GM19372 (cell line): Measurements from ENCODE around the gene ANO2.

Experiments used
- ATAC-seq: cut with Tn5 transposase; IDR thresholded peaks from one replicate; pipeline ENCODE4 v1.9.1; 2021; ENCODE audit warnings: mild to moderate bottlenecking, low read depth, moderate library complexity; ENCODE audit not compliant: unreplicated experiment

The ANO2 gene

GRCh38 chr12:5785601-5786000 lies 159.5 kb downstream of the ANO2 start:
- no peak for ATAC-seq

- ATAC-seq, result no peak
Observed at GRCh38 chr12:5784462-5785130, 160.5 kb downstream of the ANO2 start.

- no peak for ATAC-seq
Observed at GRCh38 chr12:5783289-5783920, 161.7 kb downstream of the ANO2 start.

- ATAC-seq, result no peak
Observed at GRCh38 chr12:5780536-5780935, 164.5 kb downstream of the ANO2 start.

GRCh38 chr12:5779401-5779800 lies 165.7 kb downstream of the ANO2 start:
- no peak for ATAC-seq

GRCh38 chr12:5778821-5779220 lies 166.2 kb downstream of the ANO2 start:
- ATAC-seq, result no peak

GRCh38 chr12:5777451-5777850 lies 167.6 kb downstream of the ANO2 start:
- ATAC-seq, result no peak

GRCh38 chr12:5776091-5776490 lies 169.0 kb downstream of the ANO2 start:
- ATAC-seq, result no peak

- no peak for ATAC-seq
Observed at GRCh38 chr12:5773550-5773949, 171.5 kb downstream of the ANO2 start.

- ATAC-seq, result no peak
Observed at GRCh38 chr12:5771756-5772155, 173.3 kb downstream of the ANO2 start.

- ATAC-seq, result no peak
Observed at GRCh38 chr12:5770727-5771126, 174.3 kb downstream of the ANO2 start.

GRCh38 chr12:5768581-5769196 lies 176.4 kb downstream of the ANO2 start:
- no peak for ATAC-seq

GRCh38 chr12:5768171-5768570 lies 176.9 kb downstream of the ANO2 start:
- no peak for ATAC-seq

GRCh38 chr12:5758347-5758746 lies 186.7 kb downstream of the ANO2 start:
- no peak for ATAC-seq

GRCh38 chr12:5756338-5756842 lies 188.7 kb downstream of the ANO2 start:
- ATAC-seq, result no peak

- no peak for ATAC-seq
Observed at GRCh38 chr12:5748027-5748426, 197.0 kb downstream of the ANO2 start.

GRCh38 chr12:5746917-5747316 lies 198.1 kb downstream of the ANO2 start:
- no peak for ATAC-seq

GRCh38 chr12:5746036-5746908 lies 198.8 kb downstream of the ANO2 start:
- no peak for ATAC-seq

- ATAC-seq, result peak; percentile 53
Observed at GRCh38 chr12:5745251-5745888, 199.7 kb downstream of the ANO2 start.

GRCh38 chr12:5742258-5742657 lies 202.8 kb downstream of the ANO2 start:
- ATAC-seq, result no peak
